Omental fat pad (tissue), 4 donors: Measurements from ENCODE around the gene GPR85. TPM values are rescaled to one million over a fixed set of nuclear protein-coding genes. Genes with fewer than 3 reads are reported as not detected.
A peak's percentile ranks its signal among the peaks of the same experiment; 100 is the strongest.
"Not testable (repeated sequence)": the region's sequence is repeated elsewhere in the genome, so short reads cannot be mapped to it uniquely, and the experiment has no call there.

ENCODE experiments used
- ATAC-seq: fragments of 150-250 bp; one replicate; pipeline ENCODE4 v1.9.1; 2016; ENCODE audit warnings: mild to moderate bottlenecking, moderate library complexity; ENCODE audit not compliant: low FRiP score
- DNase-seq: peaks from one replicate; pipeline ENCODE4 v3.0.0-alpha.2; 2019; ENCODE audit warnings: low spot score
- total RNA-seq, 4 donors: library from RNA; depleted of rRNA; stranded (reverse); fragments of >200 nt; gene quantifications; one replicate each; pipeline ENCODE4 v1.1.0, GENCODE V29; 2016
- TF ChIP-seq, protein P1 (sequence below), 3 donors: fragments of 450-650 bp; IDR thresholded peaks; one replicate each; pipeline ENCODE4 v1.5.1; 2016 to 2017; ENCODE audit warnings: antibody characterized with exemption in 3 of 3, mild to moderate bottlenecking in 3 of 3, moderate library complexity in 2 of 3

The GPR85 gene
- total RNA-seq, 4 donors from 2014 or later: 0.82 to 1.8 (median 1.1) TPM

DNA sequence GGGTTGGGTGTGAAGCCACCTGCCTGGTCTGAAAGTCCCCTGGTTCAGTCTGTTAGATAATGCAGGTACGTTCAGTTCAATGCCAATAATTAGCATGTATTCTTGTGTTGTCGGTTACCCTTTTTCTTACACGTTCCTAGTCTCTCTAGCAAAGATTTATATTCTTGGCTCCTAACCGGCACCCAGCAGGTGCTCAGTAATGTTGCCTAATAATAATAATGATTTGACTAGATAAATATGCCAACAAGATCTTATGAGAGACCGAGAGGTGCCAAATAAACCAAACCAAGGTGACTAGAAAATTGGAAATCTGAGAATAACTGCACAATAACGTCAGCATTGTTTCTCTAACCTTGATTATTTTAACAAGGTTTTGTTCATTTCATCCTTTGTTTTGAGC, 32.8 kb upstream of the GPR85 start:
- ATAC-seq: no peak
- DNase-seq: no peak
- TF ChIP-seq, protein P1, sequence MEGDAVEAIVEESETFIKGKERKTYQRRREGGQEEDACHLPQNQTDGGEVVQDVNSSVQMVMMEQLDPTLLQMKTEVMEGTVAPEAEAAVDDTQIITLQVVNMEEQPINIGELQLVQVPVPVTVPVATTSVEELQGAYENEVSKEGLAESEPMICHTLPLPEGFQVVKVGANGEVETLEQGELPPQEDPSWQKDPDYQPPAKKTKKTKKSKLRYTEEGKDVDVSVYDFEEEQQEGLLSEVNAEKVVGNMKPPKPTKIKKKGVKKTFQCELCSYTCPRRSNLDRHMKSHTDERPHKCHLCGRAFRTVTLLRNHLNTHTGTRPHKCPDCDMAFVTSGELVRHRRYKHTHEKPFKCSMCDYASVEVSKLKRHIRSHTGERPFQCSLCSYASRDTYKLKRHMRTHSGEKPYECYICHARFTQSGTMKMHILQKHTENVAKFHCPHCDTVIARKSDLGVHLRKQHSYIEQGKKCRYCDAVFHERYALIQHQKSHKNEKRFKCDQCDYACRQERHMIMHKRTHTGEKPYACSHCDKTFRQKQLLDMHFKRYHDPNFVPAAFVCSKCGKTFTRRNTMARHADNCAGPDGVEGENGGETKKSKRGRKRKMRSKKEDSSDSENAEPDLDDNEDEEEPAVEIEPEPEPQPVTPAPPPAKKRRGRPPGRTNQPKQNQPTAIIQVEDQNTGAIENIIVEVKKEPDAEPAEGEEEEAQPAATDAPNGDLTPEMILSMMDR (IDR thresholded peaks at IDR 0.05): no peak

DNA sequence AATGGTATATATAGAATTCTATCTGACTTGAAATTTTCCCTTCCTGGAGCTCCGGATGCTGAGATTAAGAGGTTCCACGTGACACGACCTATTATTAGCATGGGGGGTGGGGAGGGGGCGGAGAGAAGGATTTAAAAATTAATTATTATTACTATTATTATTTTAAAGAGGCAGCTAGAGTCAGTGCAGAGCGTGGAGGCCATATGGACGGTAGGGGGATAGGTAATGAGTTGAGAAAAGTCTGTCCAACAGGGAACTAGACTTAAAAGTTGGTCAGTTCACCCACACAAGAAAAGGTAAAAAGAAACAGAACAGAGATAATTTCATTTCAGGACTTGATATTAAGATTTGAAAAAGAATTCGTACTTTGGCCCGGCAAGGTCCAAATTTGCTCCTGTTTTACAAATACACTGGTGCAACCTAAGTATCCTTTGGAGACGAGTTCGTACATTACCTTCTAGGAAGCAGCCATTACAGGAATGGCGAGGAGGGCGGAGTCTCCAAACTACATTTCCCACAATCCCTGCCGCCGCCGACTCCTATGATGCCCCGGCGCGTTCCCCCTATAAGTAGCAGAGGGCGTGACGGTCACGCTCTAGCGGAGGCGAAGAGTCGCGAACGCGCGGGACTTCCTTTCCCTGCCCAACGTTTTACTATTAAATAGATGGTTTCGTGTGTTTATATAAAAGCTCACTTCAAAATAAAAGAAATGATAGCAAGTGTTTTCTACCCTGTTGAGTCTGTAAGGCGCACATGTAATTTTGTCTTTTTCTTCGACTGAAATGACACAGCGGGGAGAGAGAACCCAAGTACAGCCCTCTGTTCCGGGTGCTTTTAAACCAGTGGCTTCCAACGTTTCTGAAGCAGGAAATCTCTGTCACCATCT, 31.7 kb upstream of the GPR85 start, which contains the start of gene SMIM30:
SMIM30 (minus strand) TSS at position 481 of the 886 bp plus-strand sequence. CDS start 976 bp downstream, outside the sequence.
- ATAC-seq: peak; percentile 95
- TF ChIP-seq, protein P1 (IDR thresholded peaks at IDR 0.05): no peak

DNA sequence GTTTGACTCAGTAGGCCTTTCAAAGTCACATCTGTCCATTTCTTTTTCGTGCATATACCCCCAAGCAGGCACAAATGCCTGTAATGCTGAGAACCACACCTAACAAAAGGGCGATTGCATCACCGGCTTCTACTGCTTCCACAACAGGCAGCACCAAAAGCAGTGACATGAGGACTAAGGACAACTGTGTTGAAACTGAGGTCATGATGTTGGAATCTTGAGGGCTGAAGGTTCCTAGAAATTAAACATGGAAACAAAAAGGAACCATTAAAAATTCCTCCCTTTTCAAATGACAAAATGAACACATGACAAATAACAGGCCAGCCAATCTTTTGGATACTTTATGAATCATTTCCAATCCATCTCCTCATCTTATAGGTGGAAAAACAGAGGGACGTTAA, 30.7 kb upstream of the GPR85 start:
- DNase-seq: not testable (repeated sequence)

More for the DNA sequence above, 31.7 kb upstream of the GPR85 start, which contains the start of gene SMIM30:
- peak; percentile 84 for DNase-seq

DNA sequence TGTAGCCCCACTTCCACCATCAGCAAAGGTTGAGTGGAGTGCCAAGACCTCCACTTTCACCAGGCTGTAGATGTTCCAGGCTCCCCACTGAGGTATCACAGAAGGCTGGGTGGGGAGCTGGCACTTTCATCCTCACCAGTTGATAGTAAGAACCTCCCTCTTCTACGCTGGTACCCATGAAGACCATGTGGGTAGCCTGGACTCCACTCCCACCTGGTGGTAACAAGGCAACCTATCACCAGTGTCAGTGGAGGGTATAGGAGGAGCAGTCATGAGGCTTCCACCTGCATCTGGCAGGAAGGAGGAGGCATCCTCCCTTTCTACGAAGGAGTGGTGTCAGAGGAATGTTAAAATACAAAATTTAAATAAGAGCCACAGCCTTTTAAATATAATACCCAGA, 27.3 kb upstream of the GPR85 start:
- no peak for DNase-seq
- TF ChIP-seq, protein P1 (IDR thresholded peaks at IDR 0.05): no peak
- ATAC-seq: no peak

More for the DNA sequence above, 30.7 kb upstream of the GPR85 start:
- not testable (repeated sequence) for ATAC-seq

DNA sequence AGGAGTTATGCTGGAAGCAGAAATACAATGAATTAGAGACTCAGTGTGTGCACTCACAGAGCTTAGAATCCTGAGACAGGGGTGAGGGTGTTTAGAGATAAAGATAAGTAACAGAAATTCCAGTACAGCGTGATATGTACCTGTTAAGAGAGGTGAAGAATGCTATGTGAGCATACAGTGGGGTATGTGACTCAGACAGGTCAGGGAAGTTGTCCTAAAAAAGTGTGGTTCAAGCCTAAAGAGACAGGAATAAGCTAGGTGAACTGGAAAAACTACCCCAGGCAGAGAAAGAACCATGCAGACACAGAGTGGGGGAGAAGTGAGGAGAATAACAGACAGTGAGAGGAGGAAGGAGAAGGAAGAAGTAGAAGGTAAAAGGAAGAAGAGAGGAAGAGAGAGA, 23.1 kb upstream of the GPR85 start:
- TF ChIP-seq, protein P1 (IDR thresholded peaks at IDR 0.05): no peak
- no peak for DNase-seq
- no peak for ATAC-seq

DNA sequence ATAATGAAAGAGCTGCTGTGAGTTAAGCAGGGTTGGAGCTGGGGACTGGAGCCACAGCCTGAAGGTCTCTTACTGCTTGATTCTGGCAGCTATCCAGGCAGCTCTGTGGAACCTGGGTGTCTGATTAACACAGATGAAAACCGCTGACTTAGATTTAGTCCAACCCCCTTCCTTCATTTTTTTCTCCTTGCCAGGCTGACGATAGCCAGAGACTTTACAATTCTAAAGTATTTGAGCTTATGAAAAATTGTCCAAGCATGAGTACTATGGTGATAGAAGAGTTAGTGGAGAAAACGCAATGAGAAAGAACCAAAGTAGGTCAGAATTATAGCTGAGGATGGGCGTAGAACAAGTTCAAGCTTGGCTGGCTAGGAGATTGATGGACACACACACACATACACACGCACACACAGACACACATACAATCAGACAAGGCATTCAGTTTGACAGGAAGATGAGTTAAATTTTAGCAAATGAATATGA, 13.5 kb upstream of the GPR85 start:
- ATAC-seq (no peak), DNase-seq (no peak)
- TF ChIP-seq, protein P1 (IDR thresholded peaks at IDR 0.05): no peak

DNA sequence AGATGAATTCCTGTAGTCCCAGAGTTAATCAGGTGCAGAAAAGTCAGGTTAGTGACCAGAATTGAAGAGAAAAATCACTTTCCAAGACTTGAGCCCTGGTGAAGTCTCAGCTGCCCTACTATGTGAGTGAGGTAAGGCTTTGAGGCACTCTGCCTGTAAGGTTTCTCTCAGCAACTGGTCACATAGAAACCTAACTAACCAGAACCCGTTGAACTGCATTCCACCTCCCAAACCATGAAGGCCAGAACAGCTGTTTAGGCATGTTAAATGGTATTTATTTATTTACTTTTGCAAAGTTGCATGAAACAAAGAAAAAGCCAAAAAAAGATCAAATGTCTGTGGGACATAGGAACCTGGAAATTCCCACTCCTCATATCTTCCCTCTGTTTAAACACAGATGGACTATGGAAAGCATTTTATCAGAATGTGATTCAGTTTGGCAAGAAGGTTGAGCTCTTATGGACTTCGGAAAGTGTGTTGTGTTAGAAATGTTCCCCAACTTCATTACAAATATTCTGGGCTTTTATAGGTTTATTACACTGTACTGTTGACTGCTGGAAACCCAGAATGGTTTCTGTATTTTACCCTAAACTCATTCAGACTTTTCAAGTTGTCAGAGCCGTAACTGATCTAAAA, 12.8 kb upstream of the GPR85 start:
- ATAC-seq (no peak), DNase-seq (no peak)
- TF ChIP-seq, protein P1 (IDR thresholded peaks at IDR 0.05): no peak
